ENCODE data around the gene RECQL5.
"Not testable (repeated sequence)": the region's sequence is repeated elsewhere in the genome, so short reads cannot be mapped to it uniquely, and the experiment has no call there.

RECQL5 gene

GRCh38 chr17:75647921-75648320 lies 19.0 kb downstream of the RECQL5 start:
- DNase-seq = no peak

GRCh38 chr17:75647061-75647460 lies 19.9 kb downstream of the RECQL5 start:
- DNase-seq = peak in 5 of 14 donors; percentile 34 to 55 (median 39)

- DNase-seq = no peak
Observed at GRCh38 chr17:75646638-75646992, 20.3 kb downstream of the RECQL5 start.

- peak in 11 of 14 donors; percentile 42 to 90 (median 75) for DNase-seq
Observed at GRCh38 chr17:75645889-75646637, 20.9 kb downstream of the RECQL5 start.

- no peak for DNase-seq
Observed at GRCh38 chr17:75645501-75645888, 21.5 kb downstream of the RECQL5 start.

- no peak for DNase-seq
Observed at GRCh38 chr17:75643643-75644017, 23.3 kb downstream of the RECQL5 start.

GRCh38 chr17:75642784-75643642 lies 23.9 kb downstream of the RECQL5 start:
- peak in 3 of 14 donors; percentile 20 to 39 (median 30) for DNase-seq

GRCh38 chr17:75642182-75642783 lies 24.7 kb downstream of the RECQL5 start:
- no peak for DNase-seq

GRCh38 chr17:75641343-75641742 lies 25.6 kb downstream of the RECQL5 start:
- DNase-seq = peak in 4 of 14 donors; percentile 13 to 56 (median 34)

GRCh38 chr17:75640556-75641119 lies 26.3 kb downstream of the RECQL5 start:
- DNase-seq = no peak

- DNase-seq = no peak
Observed at GRCh38 chr17:75639771-75640555, 27.0 kb downstream of the RECQL5 start.

GRCh38 chr17:75639327-75639726 lies 27.6 kb downstream of the RECQL5 start:
- DNase-seq = no peak

- no peak for DNase-seq
Observed at GRCh38 chr17:75638893-75639292, 28.1 kb downstream of the RECQL5 start.

GRCh38 chr17:75638039-75638438 lies 28.9 kb downstream of the RECQL5 start:
- not testable (repeated sequence) for DNase-seq

- DNase-seq = no peak
Observed at GRCh38 chr17:75637551-75637950, 29.4 kb downstream of the RECQL5 start.

GRCh38 chr17:75637143-75637538 lies 29.8 kb downstream of the RECQL5 start:
- DNase-seq = peak in 6 of 14 donors; percentile 19 to 59 (median 40)

- no peak for DNase-seq
Observed at GRCh38 chr17:75636381-75637142, 30.4 kb downstream of the RECQL5 start.

- peak in 11 of 14 donors; percentile 30 to 96 (median 61) for DNase-seq
Observed at GRCh38 chr17:75635610-75636202, 31.2 kb downstream of the RECQL5 start.

GRCh38 chr17:75634754-75635609 lies 32.0 kb downstream of the RECQL5 start:
- peak in 6 of 14 donors; percentile 28 to 61 (median 52) for DNase-seq

- DNase-seq = no peak
Observed at GRCh38 chr17:75634376-75634740, 32.6 kb downstream of the RECQL5 start.
